A673 (cell line): ENCODE data around the gene RNF175. TPM values are rescaled to one million over a fixed set of nuclear protein-coding genes. Genes with fewer than 3 reads are reported as not detected.

Experiments
- BruUV-seq: library from RNA; stranded (reverse); fragments of 400-500 nt; replicated peaks from 2 replicates; lab custom pipeline; 2021; lab: Mats Ljungman, UMichigan
- CTCF ChIA-PET: fragments of 300-600 bp; sonication (Branson Sonifier 250); formaldehyde crosslinking; loops from one replicate; lab custom pipeline; 2022; ENCODE audit warnings: antibody characterized with exemption; lab: Charles Lee
- POLR2A ChIA-PET: fragments of 300-600 bp; sonication (Branson Sonifier 250); formaldehyde crosslinking; loops from one replicate; lab custom pipeline; 2022; ENCODE audit warnings: antibody characterized with exemption; ENCODE audit not compliant: low non-redundant PET; lab: Charles Lee
- DNase-seq: peaks from one replicate; pipeline ENCODE4 v3.0.0-alpha.2; 2015; ENCODE audit warnings: low spot score
- H3K27ac ChIP-seq: fragments of 200-600 bp; sonication (generic); 2 replicates; pipeline ENCODE4 v1.5.1; 2016; ENCODE audit warnings: mixed run types, low read depth, mild to moderate bottlenecking, mixed read lengths, antibody characterized with exemption, low read length; ENCODE audit not compliant: poor library complexity, severe bottlenecking
- H3K27me3 ChIP-seq: fragments of 200-600 bp; sonication (generic); replicated peaks from 2 replicates; pipeline ENCODE4 v1.6.1; 2017; ENCODE audit warnings: mixed run types, low read depth, mild to moderate bottlenecking, mixed read lengths, antibody characterized with exemption, low read length; ENCODE audit not compliant: insufficient read depth, poor library complexity
- H3K36me3 ChIP-seq: fragments of 200-600 bp; sonication (generic); 2 replicates; pipeline ENCODE4 v1.6.1; 2016; ENCODE audit warnings: mixed run types, mild to moderate bottlenecking, mixed read lengths, antibody characterized with exemption, low read length; ENCODE audit not compliant: insufficient read depth, poor library complexity, severe bottlenecking
- H3K4me1 ChIP-seq: fragments of 200-600 bp; sonication (generic); 2 replicates; pipeline ENCODE4 v1.6.1; 2017; ENCODE audit warnings: mixed run types, mild to moderate bottlenecking, mixed read lengths, antibody characterized with exemption, low read length; ENCODE audit not compliant: insufficient read depth, poor library complexity, severe bottlenecking
- H3K4me3 ChIP-seq: fragments of 200-600 bp; sonication (generic); 2 replicates; pipeline ENCODE4 v1.5.1; 2016; ENCODE audit warnings: low read depth, mixed run types, mild to moderate bottlenecking, mixed read lengths, low read length; ENCODE audit not compliant: poor library complexity, severe bottlenecking
- H3K9me3 ChIP-seq: fragments of 200-600 bp; sonication (generic); 2 replicates; pipeline ENCODE4 v1.6.1; 2016; ENCODE audit warnings: mixed run types, low read depth, mild to moderate bottlenecking, mixed read lengths, antibody characterized with exemption, low read length; ENCODE audit not compliant: poor library complexity, severe bottlenecking
- EZH2 ChIP-seq: fragments of 200-600 bp; sonication (generic); IDR thresholded peaks from 2 replicates; pipeline ENCODE4 v1.6.1; 2017; ENCODE audit warnings: borderline replicate concordance, low read depth, mild to moderate bottlenecking, mixed read lengths, antibody characterized with exemption, low read length; ENCODE audit not compliant: poor library complexity, severe bottlenecking
- intact Hi-C: fragments of 100-400 bp; cut with micrococcal nuclease; formaldehyde crosslinking; loops from one replicate; pipeline ENCODE4 v1.10.0; 2022; ENCODE audit not compliant: unreplicated experiment
- total RNA-seq: library from RNA; stranded (reverse); gene quantifications from 2 replicates; pipeline ENCODE4 v1.2.3, GENCODE V29; 2021
- TF ChIP-seq, protein P1 (sequence below): fragments of 300-800, 200-600 bp; sonication (generic); conservative IDR thresholded peaks from 2 replicates; pipeline ENCODE4 v1.5.1; 2017; ENCODE audit warnings: low read depth, mild to moderate bottlenecking, antibody characterized with exemption, low read length, moderate library complexity, mixed read lengths

Gene RNF175
- total RNA-seq, 1 experiment from 2014 or later = 6.8 TPM

- Histone ChIP-seq H3K4me1 (no peaks in the 10 kb centered on the region), H3K27ac (no peak overlapping the region), H3K9me3 (no peaks in the 10 kb centered on the region), H3K27me3 (no peaks in the 10 kb centered on the region), H3K36me3 (no peaks in the 10 kb centered on the region), H3K4me3 (no peak overlapping the region)
- CTCF ChIA-PET = no interaction called here
- TF ChIP-seq EZH2 = no peak
- TF ChIP-seq, protein P1, sequence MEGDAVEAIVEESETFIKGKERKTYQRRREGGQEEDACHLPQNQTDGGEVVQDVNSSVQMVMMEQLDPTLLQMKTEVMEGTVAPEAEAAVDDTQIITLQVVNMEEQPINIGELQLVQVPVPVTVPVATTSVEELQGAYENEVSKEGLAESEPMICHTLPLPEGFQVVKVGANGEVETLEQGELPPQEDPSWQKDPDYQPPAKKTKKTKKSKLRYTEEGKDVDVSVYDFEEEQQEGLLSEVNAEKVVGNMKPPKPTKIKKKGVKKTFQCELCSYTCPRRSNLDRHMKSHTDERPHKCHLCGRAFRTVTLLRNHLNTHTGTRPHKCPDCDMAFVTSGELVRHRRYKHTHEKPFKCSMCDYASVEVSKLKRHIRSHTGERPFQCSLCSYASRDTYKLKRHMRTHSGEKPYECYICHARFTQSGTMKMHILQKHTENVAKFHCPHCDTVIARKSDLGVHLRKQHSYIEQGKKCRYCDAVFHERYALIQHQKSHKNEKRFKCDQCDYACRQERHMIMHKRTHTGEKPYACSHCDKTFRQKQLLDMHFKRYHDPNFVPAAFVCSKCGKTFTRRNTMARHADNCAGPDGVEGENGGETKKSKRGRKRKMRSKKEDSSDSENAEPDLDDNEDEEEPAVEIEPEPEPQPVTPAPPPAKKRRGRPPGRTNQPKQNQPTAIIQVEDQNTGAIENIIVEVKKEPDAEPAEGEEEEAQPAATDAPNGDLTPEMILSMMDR = no peak
- POLR2A ChIA-PET = no interaction called here
- no TSS peak for BruUV-seq
- intact Hi-C loops = no loop called here
- DNase-seq = no peak
Observed at GRCh38 chr4:153766758-153767157, 6.9 kb upstream of the RNF175 start.

DNA sequence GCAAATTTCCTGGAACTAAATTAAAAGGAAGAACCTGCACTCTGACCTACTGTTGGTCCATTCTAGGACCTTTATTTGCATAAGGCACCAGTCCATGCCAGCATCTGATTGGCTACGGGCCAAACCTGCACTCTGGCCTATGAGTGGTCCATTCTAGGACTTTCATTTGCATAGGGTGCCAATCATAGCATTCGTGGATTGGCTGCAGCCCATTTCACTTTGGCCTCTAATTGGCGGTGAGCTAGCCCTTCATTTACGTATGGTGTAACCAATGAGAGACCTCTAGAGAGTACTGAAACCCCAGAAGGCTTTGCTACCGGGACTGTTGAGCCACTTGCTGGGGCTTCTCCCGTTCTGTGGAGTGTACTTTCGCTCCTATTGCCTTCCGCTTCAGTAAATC, 6.1 kb upstream of the RNF175 start:
- H3K4me3 ChIP-seq = no peak overlapping the region
- no peak for DNase-seq
- intact Hi-C loops = no loop called here
- H3K36me3 ChIP-seq = no peaks in the 10 kb centered on the region
- H3K27ac ChIP-seq = no peak overlapping the region
- no peaks in the 10 kb centered on the region for H3K4me1 ChIP-seq
- CTCF ChIA-PET = no interaction called here
- H3K9me3 ChIP-seq = no peaks in the 10 kb centered on the region
- POLR2A ChIA-PET = no interaction called here
- TF ChIP-seq, protein P1 = no peak
- TF ChIP-seq EZH2 = no peak
- BruUV-seq = no TSS peak
- H3K27me3 ChIP-seq = no peaks in the 10 kb centered on the region

DNA sequence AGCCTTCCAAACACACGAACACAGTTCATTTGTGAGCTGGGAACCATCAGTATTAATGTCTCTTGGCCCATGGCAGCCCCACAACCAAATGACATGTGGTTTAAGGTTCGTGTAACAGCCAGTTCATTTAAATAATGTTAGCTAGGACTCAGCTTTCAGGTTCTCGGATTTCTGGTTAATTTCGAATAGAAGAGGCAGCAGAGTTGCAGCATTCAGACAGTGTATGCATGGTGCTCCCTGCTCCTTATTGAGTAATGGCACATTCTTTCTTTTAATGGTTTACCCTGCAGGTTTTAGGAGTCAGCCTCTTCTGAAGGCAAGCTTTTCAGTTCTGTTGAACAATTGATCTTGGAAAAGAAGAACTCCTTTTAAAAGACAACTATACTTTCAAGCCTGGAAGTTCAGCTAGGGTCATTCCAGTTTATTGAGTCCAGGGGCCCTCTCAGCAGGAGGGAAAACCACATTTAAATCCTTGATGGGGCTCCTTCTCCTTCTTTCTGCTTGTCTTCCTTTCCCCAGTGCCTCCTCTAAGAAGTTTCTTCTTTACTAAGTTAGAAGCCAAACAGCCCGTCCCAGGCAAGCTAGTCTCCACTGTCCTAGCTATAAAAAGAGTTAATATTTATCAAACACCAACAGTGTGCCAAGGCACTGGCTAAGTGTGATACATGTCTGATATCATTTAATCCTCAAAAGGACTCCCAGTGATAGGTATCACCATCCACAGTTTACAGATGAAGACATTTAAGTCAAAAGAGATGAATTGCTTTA, 5.0 kb upstream of the RNF175 start:
- Histone ChIP-seq H3K27me3 (no peaks in the 10 kb centered on the region), H3K27ac (no peak overlapping the region), H3K36me3 (no peaks in the 10 kb centered on the region), H3K9me3 (no peaks in the 10 kb centered on the region), H3K4me1 (no peaks in the 10 kb centered on the region), H3K4me3 (no peak overlapping the region)
- no TSS peak for BruUV-seq
- DNase-seq = no peak
- TF ChIP-seq EZH2 = no peak
- TF ChIP-seq, protein P1 = no peak
- ChIA-PET POLR2A (no interaction called here), CTCF (no interaction called here)
- intact Hi-C loops = no loop called here
